MM.1S (cell line): ENCODE data around the gene DHX8.

Experiments used
- DNase-seq: peaks from one replicate; pipeline ENCODE4 v3.0.0-alpha.2; 2015
- H2AFZ ChIP-seq: fragments of 300-600 bp; sonication (generic); 2 replicates; pipeline ENCODE4 v1.6.0; 2016; ENCODE audit warnings: antibody characterized with exemption, low read length
- H3F3A ChIP-seq: fragments of 300-600 bp; sonication (generic); 2 replicates; pipeline ENCODE4 v1.6.1; 2016; ENCODE audit warnings: mild to moderate bottlenecking, antibody characterized with exemption, low read length, moderate library complexity, mixed read lengths; ENCODE audit not compliant: insufficient read depth
- H3K27ac ChIP-seq: fragments of 300-600 bp; sonication (generic); 2 replicates; pipeline ENCODE4 v1.5.1; 2016; ENCODE audit warnings: mild to moderate bottlenecking, low read length
- H3K27me3 ChIP-seq: fragments of 300-600 bp; sonication (generic); replicated peaks from 2 replicates; pipeline ENCODE4 v1.6.0; 2016; ENCODE audit warnings: low read length; ENCODE audit not compliant: insufficient read depth
- H3K36me3 ChIP-seq: fragments of 300-600 bp; sonication (generic); replicated peaks from 2 replicates; pipeline ENCODE4 v1.6.1; 2016; ENCODE audit warnings: mild to moderate bottlenecking, low read length, mixed read lengths; ENCODE audit not compliant: insufficient read depth
- H3K4me1 ChIP-seq: fragments of 300-600 bp; sonication (generic); 2 replicates; pipeline ENCODE4 v1.6.1; 2016; ENCODE audit warnings: low read length, mixed read lengths
- H3K4me2 ChIP-seq: fragments of 300-600 bp; sonication (generic); 2 replicates; pipeline ENCODE4 v1.6.0; 2016; ENCODE audit warnings: low read depth, low read length
- H3K4me3 ChIP-seq: fragments of 300-600 bp; sonication (generic); 2 replicates; pipeline ENCODE4 v1.5.1; 2016; ENCODE audit warnings: low read length, mixed read lengths
- H3K79me2 ChIP-seq: fragments of 300-600 bp; sonication (generic); 2 replicates; pipeline ENCODE4 v1.6.1; 2016; ENCODE audit warnings: mixed run types, low read length, mixed read lengths
- H3K9ac ChIP-seq: fragments of 300-600 bp; sonication (generic); 2 replicates; pipeline ENCODE4 v1.6.1; 2016; ENCODE audit warnings: low read length, mixed read lengths
- H3K9me2 ChIP-seq: fragments of 300-600 bp; sonication (generic); replicated peaks from 2 replicates; pipeline ENCODE4 v1.6.1; 2016; ENCODE audit warnings: mild to moderate bottlenecking, low read length, mixed read lengths; ENCODE audit not compliant: insufficient read depth
- H3K9me3 ChIP-seq: fragments of 300-600 bp; sonication (generic); replicated peaks from 2 replicates; pipeline ENCODE4 v1.6.1; 2016; ENCODE audit warnings: mild to moderate bottlenecking, low read length, mixed read lengths; ENCODE audit not compliant: insufficient read depth
- H4K20me1 ChIP-seq: fragments of 300-600 bp; sonication (generic); 2 replicates; pipeline ENCODE4 v1.6.1; 2016; ENCODE audit warnings: mild to moderate bottlenecking, low read length, moderate library complexity, mixed read lengths; ENCODE audit not compliant: insufficient read depth
- EZH2 ChIP-seq: fragments of 300-600 bp; sonication (generic); optimal IDR thresholded peaks from 2 replicates; pipeline ENCODE3; 2017; ENCODE audit warnings: low read depth, mild to moderate bottlenecking, antibody characterized with exemption, low read length, mixed read lengths
- EZH2phosphoT487 ChIP-seq: fragments of 300-600 bp; sonication (generic); IDR thresholded peaks from 2 replicates; pipeline ENCODE4 v1.6.1; 2018; ENCODE audit warnings: antibody characterized with exemption, low read length
- TF ChIP-seq, protein P1 (sequence below): fragments of 300-600 bp; sonication (generic); IDR thresholded peaks from 2 replicates; pipeline ENCODE4 v1.5.1; 2016; ENCODE audit warnings: antibody characterized with exemption, low read length, mixed read lengths

The DHX8 gene

DNA sequence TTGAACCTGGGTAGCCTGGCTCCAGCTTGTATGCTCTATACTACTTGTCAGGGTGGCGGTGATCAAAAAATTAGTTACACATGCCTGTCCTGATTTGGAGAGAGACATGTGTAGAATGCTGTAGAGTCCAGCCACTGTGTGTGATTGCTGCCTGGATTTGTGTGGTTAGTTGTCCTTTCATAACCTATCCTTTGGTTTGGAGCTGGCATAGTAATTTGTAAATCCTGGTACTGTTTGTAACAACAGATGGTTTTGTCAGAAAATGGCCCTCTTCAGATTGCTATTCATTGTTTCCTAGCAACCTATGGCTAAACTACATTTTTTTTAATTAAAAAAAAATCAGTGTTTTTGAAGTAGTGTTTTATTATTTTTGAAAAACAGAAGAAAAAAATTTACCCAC is 31.9 kb downstream of the DHX8 start:
- Histone ChIP-seq H3K9ac (no peak overlapping the region), H3K4me1 (no peaks in the 10 kb centered on the region), H4K20me1 (no peaks in the 10 kb centered on the region), H3K27me3 (no peaks in the 10 kb centered on the region), H3K27ac (no peak overlapping the region), H3K79me2 (no peaks in the 10 kb centered on the region), H3K4me2 (no peak overlapping the region), H3K36me3 (0 out of 2 replicates have a peak, but pooled peaks cover 6% of the 10 kb centered on the region), H2AFZ (no peak overlapping the region), H3F3A (no peaks in the 10 kb centered on the region), H3K4me3 (no peak overlapping the region), H3K9me3 (no peaks in the 10 kb centered on the region), H3K9me2 (no peaks in the 10 kb centered on the region)
- TF ChIP-seq EZH2 (no peak), EZH2phosphoT487 (no peak)
- TF ChIP-seq, protein P1, sequence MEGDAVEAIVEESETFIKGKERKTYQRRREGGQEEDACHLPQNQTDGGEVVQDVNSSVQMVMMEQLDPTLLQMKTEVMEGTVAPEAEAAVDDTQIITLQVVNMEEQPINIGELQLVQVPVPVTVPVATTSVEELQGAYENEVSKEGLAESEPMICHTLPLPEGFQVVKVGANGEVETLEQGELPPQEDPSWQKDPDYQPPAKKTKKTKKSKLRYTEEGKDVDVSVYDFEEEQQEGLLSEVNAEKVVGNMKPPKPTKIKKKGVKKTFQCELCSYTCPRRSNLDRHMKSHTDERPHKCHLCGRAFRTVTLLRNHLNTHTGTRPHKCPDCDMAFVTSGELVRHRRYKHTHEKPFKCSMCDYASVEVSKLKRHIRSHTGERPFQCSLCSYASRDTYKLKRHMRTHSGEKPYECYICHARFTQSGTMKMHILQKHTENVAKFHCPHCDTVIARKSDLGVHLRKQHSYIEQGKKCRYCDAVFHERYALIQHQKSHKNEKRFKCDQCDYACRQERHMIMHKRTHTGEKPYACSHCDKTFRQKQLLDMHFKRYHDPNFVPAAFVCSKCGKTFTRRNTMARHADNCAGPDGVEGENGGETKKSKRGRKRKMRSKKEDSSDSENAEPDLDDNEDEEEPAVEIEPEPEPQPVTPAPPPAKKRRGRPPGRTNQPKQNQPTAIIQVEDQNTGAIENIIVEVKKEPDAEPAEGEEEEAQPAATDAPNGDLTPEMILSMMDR, result no peak
- no peak for DNase-seq

DNA sequence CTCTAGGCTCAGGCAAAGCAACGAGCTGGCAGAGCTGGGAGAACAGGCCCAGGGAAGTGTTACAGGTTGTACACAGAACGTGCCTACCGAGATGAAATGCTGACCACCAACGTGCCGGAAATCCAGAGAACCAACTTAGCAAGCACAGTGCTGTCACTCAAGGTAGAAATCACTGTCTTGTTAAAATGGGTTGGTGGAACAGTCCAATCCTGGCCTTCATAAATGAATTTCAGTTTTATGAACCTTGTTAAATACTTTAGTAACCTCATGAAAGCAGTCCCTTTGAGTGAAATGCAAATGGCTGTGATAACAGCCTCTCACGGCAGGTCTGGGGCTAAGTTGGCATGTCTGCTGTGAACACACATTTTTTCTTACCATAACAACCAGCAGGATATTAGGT is 33.4 kb downstream of the DHX8 start:
- no peaks in the 10 kb centered on the region for H3K27me3 ChIP-seq
- H3K4me2 ChIP-seq, result no peak overlapping the region
- H3K79me2 ChIP-seq, result no peaks in the 10 kb centered on the region
- H4K20me1 ChIP-seq, result no peaks in the 10 kb centered on the region
- H3K4me1 ChIP-seq, result no peaks in the 10 kb centered on the region
- no peak for DNase-seq
- H2AFZ ChIP-seq, result no peak overlapping the region
- H3K9ac ChIP-seq, result no peak overlapping the region
- H3K36me3 ChIP-seq, result 0 out of 2 replicates have a peak, but pooled peaks cover 10% of the 10 kb centered on the region
- H3K9me2 ChIP-seq, result no peaks in the 10 kb centered on the region
- H3K4me3 ChIP-seq, result no peak overlapping the region
- no peaks in the 10 kb centered on the region for H3K9me3 ChIP-seq
- no peaks in the 10 kb centered on the region for H3F3A ChIP-seq
- no peak for TF ChIP-seq EZH2
- TF ChIP-seq EZH2phosphoT487, result no peak
- TF ChIP-seq, protein P1, result no peak
- no peak overlapping the region for H3K27ac ChIP-seq

DNA sequence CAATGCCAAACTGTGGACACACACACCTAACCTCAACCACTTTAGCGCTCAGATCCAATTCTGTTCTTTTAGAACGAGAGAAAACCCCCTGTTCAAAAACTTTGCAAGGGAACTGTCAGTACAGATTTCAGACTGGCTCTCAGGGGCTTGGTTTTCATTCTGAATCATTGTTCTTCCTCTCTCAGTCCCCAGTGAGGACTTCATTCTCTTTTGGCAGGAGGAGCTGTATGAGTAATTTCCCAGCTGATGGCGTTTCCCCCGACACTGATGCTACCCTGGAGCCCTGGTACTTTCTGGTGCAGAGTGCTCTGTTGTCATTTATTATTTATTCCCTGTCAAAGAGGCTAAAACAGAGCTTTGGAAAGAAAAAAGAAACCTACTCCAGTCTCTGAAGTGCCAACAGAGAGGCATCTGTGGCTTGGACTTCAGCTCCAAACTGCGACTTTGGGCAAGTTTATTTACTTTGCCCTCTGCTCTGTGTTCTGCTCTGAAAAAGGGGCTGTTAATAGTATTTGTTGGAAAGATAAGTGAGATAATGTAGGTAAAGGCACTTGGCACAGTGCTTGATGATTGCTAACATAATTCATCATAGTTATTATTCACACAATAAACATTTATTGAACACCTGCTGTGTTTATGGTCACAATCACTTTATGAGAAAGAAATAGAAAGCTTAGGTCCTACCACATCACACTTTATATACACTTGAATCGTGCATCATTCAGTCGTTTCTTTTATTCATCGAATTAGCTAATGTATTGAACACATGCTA is 34.0 kb downstream of the DHX8 start:
- H4K20me1 ChIP-seq, result no peaks in the 10 kb centered on the region
- no peaks in the 10 kb centered on the region for H3F3A ChIP-seq
- no peaks in the 10 kb centered on the region for H3K79me2 ChIP-seq
- TF ChIP-seq, protein P1, result no peak
- TF ChIP-seq EZH2, result no peak
- TF ChIP-seq EZH2phosphoT487, result no peak
- H3K4me2 ChIP-seq, result no peak overlapping the region
- H3K36me3 ChIP-seq, result 0 out of 2 replicates have a peak, but pooled peaks cover 10% of the 10 kb centered on the region
- H2AFZ ChIP-seq, result no peak overlapping the region
- H3K27me3 ChIP-seq, result no peaks in the 10 kb centered on the region
- no peak for DNase-seq
- no peak overlapping the region for H3K27ac ChIP-seq
- no peak overlapping the region for H3K9ac ChIP-seq
- H3K9me3 ChIP-seq, result no peaks in the 10 kb centered on the region
- no peaks in the 10 kb centered on the region for H3K9me2 ChIP-seq
- H3K4me3 ChIP-seq, result no peak overlapping the region
- no peaks in the 10 kb centered on the region for H3K4me1 ChIP-seq
